DMS 273 (cell line): ENCODE measurements around the gene TMA7B.
"Not testable (repeated sequence)": the region's sequence is repeated elsewhere in the genome, so short reads cannot be mapped to it uniquely, and the experiment has no call there.

Experiments used
- DNase-seq: peaks from one replicate; lab custom pipeline; 2025; ENCODE audit not compliant: unreplicated experiment; lab: John Stamatoyannopoulos, UW

The TMA7B gene

DNA sequence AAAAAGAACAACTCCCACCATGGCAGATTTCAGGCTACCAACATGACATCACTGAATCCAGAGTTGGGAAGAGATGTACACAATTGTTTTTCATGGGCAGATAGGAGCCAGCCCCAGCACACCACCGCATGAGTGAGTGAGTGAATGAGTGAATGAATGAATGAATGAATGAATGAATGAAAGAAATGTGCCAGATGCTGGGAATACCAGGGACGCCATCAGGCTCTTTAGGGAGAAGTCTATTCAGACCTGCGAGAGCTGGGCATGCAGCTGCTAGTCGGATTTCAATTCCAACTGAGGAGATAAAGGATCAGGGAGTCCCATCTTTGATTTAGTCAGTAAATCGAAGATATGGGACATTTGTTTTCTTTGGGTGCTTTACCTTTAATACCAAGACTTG, 19.3 kb downstream of the TMA7B start:
- DNase-seq: no peak

GRCh38 chr22:39980596-39980995, 20.4 kb downstream of the TMA7B start:
- peak; percentile 7 for DNase-seq

GRCh38 chr22:39983346-39983745, 23.1 kb downstream of the TMA7B start:
- DNase-seq: no peak

GRCh38 chr22:39984006-39984405, 23.8 kb downstream of the TMA7B start:
- no peak for DNase-seq

DNA sequence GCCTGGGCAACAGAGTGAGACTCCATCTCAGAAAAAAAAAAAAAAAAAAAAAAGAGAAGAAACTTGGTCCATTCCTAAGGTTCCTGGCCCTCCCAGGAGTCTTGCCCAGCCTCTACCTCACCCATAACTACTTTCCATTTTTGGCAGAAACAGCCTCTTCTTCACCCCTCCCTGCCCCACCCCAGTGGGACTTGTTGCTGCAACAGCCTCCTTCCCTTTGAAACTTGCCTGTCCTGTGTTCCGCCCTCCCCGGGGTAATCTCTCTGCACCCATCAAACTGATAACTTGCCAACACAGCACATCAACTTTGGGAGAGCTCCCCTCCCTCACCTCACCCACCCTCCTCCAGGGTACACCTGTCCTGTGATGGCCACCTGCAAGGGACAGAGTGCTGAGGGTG, 24.5 kb downstream of the TMA7B start:
- DNase-seq: no peak

DNA sequence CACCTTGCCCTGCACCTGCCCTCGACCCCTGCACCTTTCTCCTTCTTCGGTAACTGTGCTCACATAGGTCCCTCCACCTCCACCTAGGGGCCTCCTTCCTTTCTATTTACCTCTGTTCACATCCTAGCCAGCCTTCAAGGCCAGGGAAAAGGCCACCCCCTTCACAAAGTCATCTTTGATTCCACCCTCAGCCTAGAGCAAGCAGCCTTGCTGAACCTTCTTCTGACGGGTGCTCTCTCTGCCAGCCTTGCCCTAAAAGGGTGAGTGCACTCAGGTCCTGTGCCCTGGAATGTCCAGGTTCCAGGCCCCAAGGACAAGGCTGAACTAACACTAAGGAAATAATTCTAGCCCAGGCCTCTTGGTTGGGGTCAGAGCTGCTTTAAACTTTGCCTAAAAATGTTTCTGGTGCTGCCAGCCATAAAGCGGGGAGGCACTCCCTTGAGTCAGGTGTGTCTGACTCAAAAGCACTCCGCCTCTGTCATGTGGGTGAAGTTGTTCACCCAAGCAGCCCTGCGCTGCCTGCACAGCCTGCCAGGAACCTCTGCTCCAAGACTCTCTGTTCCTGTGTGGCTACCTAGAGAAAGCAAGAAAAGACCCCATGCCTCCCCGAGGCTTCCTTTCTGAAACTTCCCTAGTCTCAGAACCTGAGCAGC, 25.3 kb downstream of the TMA7B start:
- no peak for DNase-seq

- DNase-seq: no peak
Observed at GRCh38 chr22:39988386-39989114, 28.4 kb downstream of the TMA7B start.

- DNase-seq: no peak
Observed at GRCh38 chr22:39989633-39990032, 29.4 kb downstream of the TMA7B start.

DNA sequence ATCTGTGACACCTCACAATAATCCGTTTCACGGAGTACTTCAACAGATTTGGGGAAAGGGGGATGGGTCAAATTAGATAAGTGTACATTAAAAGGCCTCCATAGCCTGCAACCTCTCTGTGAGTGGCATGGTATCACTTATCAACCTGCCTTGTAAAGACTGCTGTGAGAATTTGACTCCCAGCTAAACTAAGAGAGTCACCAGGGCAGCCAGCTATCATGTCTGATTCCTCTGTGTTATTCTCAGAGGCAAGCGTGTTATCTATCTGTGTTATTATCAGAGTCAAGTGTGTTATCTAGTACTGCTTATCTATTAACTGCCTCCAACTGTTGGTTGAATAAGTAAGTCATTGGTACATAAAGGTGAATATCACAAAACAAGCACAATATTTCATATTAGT, 30.5 kb downstream of the TMA7B start:
- DNase-seq: no peak

DNA sequence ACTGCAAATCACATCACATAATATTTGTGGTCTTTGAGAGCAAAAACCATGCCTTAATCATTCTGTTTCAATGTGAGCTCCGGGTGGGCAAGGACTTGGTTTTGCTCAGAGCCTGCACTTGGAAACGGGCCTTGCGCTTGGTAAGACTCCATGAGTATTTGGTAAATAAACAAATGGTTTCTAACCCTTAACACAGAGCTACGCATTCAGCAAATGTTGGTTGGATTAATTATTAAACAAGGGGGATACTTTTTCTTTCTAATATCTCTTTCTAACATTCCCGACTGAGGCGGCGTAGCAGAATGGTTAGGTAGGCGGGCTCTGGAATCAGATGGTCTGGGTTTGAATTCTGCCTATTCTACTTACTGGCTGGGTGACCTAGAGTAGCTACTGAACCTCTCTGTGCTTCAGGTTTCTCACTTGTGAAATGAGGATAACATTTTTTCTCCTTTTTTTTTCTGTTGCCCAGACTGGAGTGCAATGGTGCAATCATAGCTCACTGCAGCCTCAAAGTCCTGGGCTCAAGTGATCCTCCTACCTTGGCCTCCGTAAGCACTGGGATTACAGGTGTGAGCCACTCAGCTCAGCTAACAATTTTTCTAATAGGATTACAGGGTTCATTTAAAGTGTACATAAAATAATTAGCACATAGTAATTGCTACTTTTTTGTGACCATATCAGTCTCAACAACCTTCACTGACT, 31.1 kb downstream of the TMA7B start:
- DNase-seq: no peak

DNA sequence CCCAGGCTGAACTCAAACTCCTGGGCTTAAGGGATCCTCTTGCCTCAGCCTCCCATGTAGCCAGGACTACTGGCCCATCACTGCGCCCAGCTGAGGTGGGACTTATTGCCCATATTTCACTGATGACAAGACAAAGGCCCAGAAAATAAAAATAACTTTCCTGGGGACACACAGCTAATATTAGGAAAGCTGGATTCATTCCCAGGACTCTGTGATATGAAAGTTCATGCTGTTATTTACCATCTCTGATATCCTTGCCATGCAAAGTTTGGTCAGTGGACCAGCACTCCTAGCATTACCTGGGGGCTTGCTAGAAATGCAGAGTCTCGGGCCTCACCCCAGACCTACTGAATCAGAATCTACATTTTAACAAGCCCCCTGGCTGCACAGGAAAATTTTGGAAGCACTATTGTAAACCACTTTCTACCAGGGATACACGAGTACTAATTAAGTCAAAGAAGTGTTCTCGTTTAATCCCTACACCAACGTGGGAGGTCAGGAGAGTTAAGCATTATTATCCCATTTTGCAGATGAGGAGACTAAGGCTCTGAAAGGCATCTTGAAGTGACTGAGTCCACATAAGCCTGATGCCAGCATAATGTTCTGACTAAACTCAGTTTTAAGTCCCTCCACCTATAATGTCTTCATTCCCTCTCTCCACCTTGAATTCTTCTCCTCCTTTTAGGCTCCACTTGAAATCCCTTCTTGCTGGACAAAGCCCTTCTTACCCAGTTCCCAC, 32.1 kb downstream of the TMA7B start:
- DNase-seq: no peak

DNA sequence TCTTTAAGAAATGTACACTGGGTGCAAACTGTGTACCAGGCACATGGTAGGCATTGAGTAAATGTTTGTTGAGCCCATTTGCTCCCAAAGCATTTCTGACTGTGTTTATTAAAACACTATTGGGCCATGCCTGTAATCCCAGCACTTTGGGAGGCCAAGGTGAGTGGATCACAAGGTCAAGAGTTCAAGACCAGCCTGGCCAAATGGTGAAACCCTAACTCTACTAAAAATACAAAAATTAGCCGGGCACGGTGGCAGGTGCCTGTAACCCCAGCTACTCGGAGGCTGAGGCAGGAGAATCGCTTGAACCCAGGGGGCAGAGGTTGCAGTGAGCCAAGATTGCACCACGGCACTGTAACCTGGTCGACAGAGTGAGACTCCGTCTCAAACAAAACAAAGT, 32.7 kb downstream of the TMA7B start:
- DNase-seq: not testable (repeated sequence)

DNA sequence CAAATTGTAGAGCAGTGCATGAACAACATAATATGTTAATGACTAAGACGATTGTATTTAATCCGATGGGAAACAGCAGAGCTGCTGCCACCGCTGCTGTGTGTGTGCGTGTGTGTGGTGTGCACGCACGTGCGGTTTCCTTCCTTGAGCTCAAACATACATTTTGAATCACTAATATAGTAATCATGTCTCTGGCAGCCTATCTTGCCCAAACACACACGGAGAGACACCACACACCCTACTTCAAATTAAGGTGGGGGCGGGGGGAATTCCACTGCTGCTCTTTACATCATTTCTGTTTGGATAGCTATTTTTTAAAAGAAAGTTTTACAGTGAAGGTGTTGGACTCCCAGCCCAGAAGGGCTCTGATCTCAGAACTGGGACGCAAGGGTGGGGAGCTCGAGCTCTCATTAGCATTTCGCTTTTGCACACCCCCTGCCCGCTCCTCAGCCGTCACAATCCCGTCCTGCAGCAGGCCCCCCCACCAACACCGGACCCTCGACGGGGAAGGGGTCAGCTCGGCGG, 33.9 kb downstream of the TMA7B start:
- no peak for DNase-seq

DNA sequence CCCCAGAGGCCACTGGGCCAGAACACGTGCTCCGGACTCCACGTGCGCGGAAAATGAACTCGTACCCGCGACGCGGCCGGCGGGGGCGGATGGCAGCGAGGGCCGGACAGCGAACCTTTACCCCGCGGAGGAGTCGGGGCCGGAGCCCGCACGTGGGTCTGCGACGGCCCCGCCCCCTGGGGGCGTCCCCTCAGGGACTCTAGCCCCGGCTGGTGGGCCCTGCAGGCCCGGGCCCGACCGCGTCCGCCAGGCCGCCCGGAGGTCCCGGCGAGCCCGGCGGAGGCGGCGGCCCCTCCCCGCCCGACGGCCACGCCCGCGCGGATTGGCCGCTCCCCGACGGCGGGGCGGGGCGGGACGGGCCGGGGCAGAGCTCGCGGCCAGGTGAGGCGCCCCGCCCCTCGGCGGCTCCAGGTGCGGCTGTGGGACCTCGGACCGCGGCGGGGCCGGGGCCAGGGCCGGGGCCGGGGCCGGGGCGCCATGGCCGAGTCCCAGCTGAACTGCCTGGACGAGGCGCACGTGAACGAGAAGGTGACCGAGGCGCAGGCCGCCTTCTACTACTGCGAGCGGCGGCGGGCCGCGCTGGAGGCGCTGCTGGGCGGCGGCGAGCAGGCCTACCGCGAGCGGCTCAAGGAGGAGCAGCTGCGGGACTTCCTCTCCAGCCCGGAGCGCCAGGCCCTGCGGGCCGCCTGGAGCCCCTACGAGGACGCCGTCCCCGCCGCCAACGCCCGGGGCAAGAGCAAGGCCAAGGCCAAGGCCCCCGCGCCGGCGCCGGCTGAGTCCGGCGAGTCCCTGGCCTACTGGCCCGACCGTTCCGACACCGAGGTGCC, 34.6 kb downstream of the TMA7B start, which contains the start of gene FAM83F:
Gene FAM83F (plus strand): TSS at position 389 of the 827 bp plus-strand sequence. CDS start 89 bp downstream, at position 478.
- no peak for DNase-seq

DNA sequence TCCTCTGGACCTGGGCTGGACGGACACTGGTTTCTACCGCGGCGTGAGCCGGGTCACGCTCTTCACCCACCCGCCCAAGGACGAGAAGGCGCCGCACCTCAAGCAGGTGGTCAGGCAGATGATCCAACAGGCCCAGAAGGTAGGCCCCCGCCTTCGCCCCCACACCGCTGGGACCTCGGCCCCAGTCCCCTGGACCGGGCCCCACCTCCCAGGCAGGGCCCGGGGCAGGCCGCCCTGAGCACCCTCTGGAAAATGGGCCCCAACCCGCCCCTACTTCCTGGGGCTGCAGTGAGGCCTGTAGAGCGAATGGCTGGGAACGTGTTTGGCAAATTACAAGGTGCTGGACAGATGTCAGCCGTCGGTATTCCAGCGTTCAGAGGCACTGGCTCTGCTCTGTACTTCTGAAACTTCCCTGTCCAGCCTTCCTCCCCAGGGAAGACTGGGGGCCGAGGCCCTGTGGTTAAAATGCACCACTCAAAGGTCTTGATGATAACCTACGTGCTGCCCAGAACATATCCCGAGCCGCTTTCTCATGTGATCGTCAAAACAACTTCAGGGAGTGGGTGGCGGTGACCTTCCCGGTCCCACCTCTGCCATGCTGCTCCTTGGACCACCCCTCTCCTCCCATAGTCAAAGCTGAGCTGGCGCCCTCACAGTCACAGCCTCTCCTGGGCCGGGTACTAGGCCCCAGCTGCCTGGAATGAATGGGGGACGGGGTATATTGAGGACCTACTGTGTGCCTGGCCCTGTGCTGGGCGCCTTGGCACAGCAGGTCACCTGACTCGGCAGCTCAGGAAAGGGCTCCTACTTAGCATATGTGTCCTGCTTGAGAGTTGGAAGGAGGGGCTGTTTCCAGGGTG, 35.4 kb downstream of the TMA7B start:
- DNase-seq: no peak

DNA sequence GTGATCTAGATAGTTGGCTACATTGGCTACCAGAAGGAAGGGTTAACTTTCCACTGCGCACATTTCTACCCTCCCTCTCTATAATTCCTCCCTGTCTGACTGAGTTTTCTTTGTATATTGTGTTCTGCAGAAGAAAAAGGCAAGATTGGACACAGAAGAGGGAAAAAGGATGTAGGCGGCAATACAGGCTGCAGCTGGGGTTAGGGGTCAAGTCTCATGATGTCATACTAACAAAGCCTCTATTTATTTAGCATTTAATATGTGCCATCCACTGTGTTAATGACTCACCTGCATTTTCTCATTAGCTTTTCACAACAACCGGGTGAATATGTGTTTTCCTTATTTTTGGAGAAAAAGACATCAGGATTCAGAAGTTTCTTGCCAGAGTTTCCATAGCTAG, 36.5 kb downstream of the TMA7B start:
- no peak for DNase-seq

DNA sequence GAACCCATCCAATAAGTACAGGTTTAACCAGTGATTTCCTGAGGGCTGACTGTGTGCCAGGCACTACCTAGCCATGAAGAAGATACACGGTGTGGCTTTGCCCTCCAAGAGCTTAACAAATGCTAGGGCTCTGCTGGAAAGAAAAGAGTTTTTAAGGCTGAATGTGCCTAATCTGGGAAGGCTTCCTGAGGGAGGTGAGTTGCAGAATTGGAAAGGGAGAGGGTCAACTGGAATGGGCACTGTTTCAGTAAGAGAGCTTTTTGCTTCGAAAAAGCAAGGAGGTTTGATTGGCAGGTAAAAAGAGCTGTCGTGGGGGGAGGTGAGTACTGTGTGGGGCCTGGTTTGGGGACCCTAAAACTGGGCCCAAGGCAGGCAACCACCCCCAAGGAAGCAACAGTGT, 37.2 kb downstream of the TMA7B start:
- DNase-seq: no peak

DNA sequence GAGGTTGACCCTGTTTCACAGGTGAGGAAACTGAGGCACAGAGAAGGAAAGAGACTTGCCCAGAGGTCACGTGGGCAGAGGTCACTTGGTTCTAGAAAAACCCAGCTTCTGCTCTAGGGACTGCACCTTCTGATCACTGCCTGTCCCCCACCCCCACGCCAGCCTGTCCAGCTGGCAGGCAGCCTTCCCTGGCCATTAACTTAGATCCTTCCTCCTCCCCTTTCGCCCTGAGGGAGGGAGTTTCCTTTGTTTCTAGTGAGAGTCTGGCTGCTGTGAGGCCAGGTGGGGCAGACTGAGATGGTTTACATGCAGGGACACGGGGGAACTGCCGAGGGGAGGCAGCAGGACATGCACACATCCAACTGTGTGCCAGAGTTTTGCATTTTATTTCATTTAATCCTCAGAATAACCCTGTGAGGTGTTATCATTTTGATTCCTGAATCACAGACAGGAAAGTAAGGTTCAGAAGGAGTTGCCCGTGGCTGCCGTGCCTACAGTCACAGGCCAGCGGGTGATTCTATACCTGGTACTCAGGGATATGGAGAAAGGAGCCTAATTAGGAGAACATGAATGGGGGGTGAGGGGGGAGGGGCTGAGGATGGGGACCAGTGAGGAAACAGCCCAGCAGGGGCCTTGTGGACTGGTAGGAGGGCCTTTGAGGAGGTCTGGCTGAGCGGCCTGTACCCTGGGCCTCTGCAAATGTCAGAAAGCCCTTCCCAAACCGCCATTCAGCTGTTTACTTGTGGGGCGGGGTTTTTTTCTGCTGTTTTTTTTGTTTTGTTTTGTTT, 37.9 kb downstream of the TMA7B start:
- peak; percentile 65 for DNase-seq
